ENCODE results near the gene GC.
"Not testable (repeated sequence)": the region's sequence is repeated elsewhere in the genome, so short reads cannot be mapped to it uniquely, and the experiment has no call there.

The GC gene

DNA sequence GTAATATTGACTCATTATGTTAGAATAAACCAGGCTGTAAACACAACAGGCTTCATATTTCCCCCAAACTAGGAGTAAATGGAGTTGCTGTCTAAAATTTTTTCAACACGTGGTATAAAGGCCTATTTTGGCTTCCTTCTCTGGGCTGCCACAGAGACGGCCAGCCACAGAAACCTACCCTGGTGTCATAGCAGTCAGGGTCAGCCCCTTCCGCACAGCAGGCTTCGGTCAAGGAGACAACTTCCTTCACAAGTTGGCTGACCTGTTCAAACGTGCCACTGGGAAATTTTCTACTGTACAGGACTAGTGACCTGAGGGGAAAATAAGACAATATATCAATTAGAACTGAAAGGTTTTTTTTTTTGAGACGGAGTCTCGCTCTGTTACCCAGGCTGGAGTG is 15.8 kb downstream of the GC start:
- no peak for DNase-seq (ENCODE audit: low read depth, low spot score)

DNA sequence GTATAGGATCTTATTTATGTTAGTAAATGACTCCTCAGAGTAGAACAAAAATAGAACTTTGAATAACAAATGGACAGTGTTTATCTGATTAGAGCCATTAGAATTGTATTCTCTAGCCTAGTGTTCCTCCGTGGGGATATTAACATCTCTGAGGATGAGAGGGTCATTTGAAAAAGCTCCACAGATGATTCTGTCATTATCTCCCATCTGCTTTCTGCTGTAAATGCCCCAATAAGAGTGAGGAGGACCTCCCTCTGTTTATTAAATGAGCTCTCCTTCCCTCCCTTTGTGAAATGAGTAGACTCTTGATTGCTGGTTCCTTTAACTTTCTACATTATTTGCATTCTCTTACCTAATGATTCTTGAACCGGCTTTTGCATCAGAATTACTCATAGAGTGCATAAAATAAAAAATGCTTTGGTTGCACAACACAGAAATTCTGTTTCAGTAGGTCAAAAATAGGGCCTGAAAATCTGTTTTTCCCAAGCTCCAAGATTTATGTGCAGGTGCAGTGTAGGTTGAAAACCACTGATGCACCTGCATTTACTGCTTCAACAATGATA is 18.0 kb downstream of the GC start:
- no peak for DNase-seq (ENCODE audit: low read depth, low spot score)

- DNase-seq (ENCODE audit: low read depth, low spot score), result no peak
Measured at GRCh38 chr4:71765350-71765749, 18.5 kb downstream of the GC start.

DNA sequence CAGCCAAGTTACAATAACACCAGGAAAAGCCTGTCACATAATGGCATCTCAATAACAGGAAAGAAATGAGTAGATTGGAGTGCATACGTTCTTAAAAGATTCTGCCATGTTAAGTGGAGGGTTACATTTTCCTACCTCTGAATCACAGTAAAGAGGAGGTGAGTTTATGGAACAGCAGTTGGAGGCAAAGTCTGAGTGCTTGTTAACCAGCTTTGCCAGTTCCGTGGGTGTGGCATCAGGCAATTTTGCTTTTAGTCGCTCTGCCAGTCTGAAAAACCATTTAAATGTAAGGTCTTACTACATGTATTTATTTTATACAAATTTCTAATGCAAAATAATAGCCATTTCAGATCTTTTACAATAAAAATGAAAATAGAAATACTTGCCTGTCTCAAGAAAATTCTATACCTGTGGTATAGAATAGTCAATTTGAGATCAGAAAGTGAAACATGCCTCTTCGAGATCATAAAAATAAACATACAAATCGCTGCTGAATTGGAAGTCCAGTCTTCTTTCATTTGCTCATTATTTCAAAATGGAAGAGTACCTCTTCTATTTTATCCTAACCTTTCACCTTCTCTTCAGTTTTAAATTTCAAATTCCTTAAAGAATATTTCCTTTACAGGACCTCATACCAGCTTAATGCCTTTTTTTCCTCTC is 31.4 kb downstream of the GC start:
- DNase-seq (ENCODE audit: low read depth, low spot score), result no peak

- no peak for DNase-seq (ENCODE audit: low read depth, low spot score)
Measured at GRCh38 chr4:71749008-71749594, 34.8 kb downstream of the GC start.

GRCh38 chr4:71746379-71746778 is 37.5 kb downstream of the GC start:
- no peak for DNase-seq (ENCODE audit: low read depth, low spot score)

DNA sequence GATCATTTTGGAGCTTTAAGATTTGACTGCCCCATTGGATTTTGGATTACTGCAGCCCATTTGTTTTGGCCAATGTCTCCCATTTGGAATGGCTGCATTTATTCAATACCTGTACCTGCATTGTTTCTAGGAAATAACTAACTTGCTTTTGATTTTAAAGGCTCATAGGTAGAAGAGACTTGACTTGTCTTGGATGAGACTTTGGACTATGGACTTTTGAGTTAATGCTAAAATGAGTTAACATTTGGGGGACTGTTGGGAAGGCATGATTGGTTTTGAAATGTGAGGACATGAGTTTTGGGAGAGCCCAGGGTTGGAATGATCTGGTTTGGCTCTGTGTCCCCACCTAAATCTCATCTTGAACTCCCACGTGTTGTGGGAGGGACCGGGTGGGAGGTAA is 45.1 kb downstream of the GC start:
- not testable (repeated sequence) for DNase-seq (ENCODE audit: low read depth, low spot score)

GRCh38 chr4:71732706-71733105 is 51.2 kb downstream of the GC start:
- DNase-seq (ENCODE audit: low read depth, low spot score), result no peak

DNA sequence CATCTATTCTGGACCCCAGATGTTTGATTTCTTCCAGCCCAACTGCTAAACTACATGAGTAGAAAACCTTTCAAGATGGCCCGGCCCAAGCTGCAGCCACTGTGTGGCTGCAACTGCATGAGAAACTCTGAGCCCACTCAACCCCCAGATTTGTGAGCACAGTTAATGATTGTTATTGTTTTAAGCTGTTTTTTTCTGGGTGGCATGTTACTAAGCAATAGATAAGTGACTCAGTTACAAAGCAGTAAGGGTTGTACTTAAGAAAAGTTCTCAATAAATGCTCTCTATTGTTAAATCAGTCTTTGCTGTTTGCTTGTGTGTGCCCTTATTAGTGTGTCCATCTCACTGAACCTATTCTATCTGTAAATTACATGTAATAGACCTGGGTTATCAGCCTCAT is 51.8 kb downstream of the GC start:
- DNase-seq (ENCODE audit: low read depth, low spot score), result no peak

GRCh38 chr4:71729856-71730255 is 54.0 kb downstream of the GC start:
- DNase-seq (ENCODE audit: low read depth, low spot score), result no peak

- no peak for DNase-seq (ENCODE audit: low read depth, low spot score)
Measured at GRCh38 chr4:71713611-71714203, 70.2 kb downstream of the GC start.

DNA sequence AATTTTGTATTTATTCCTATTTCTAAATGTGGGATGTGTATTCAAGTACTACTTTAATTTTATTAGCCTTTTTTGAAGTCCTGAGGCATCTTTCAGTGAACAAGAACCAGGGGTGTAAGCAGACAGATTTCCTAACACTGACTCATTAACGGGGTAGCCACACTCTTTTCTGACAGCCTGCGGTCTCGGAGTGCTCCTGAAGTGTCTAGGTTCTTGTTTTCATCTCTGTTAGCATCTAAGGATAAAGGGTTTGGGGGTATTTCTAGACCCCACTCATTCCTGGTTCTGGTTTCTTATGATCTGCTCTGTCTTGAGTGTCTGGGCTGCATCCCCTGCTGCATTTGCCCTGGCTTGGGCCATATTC is 71.9 kb downstream of the GC start:
- no peak for DNase-seq (ENCODE audit: low read depth, low spot score)

GRCh38 chr4:71711044-71711984 is 72.6 kb downstream of the GC start:
- DNase-seq (ENCODE audit: low read depth, low spot score), result no peak

DNA sequence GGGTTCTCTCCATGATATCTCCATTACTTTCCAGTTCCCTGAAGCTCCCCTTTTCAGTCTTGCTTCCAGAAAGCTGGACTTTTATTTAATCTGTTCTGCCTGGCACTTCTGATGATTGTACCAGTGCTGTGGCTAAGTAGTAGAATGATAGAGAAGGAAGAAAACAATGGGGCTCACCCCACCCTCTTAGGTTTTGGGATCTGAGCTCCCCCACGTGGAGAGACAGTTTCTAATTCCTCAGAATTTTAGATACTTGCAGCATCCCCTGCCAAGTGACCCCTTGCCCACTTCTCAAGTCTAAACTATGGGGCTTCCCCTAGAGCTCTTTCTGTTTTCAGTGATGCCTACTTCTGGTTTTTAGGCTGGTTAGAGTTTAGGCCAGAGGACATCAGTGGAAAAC is 73.9 kb downstream of the GC start:
- DNase-seq (ENCODE audit: low read depth, low spot score), result no peak

- no peak for DNase-seq (ENCODE audit: low read depth, low spot score)
Measured at GRCh38 chr4:71698141-71698540, 85.7 kb downstream of the GC start.

DNA sequence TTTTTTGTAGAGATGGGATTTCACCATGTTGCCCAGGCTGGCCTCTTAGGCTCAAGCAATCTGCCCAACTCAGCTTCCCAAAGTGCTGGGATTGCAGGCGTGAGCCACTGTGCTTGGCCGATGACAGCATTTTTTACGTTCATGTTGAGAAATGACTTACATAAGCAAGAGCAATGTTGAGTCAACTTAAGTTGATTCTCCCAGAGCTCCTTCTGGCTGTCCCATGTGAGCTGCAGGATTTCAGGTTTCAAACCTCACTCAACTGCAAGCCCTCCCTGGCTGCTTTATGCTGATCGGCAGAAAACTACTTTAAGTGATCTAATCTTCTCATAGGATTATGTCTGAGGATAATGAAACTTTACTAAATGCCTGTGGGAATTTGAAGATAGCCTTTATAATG is 86.8 kb downstream of the GC start:
- no peak for DNase-seq (ENCODE audit: low read depth, low spot score)

- DNase-seq (ENCODE audit: low read depth, low spot score), result no peak
Measured at GRCh38 chr4:71694961-71695360, 88.9 kb downstream of the GC start.

DNA sequence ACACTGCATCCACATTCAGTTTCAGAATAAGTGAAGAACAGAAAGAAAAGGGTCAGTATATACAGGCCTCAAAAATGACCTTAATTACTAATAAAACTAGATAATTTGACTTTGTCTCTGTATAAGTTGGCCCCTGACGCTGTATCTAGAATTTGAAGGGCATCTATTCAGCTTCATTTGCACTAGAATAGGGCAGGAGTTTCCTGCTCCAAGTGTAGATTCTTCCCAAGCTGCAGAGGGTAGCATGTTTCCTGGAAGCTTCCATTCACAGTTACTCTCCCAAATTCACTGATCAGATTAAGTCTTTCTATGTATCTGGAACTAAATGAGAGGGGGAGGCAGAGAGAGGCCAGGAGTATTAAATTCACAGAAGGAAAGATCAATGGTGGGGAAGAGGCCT is 90.9 kb downstream of the GC start:
- DNase-seq (ENCODE audit: low read depth, low spot score), result no peak

GRCh38 chr4:71692198-71692597 is 91.7 kb downstream of the GC start:
- no peak for DNase-seq (ENCODE audit: low read depth, low spot score)
